ENCODE measurements around the gene TMEM108. TPM values are rescaled to one million over a fixed set of nuclear protein-coding genes. Genes with fewer than 3 reads are reported as not detected.

Gene TMEM108
- total RNA-seq, 2 donors from 2014 or later: 1.6 TPM; not detected in 1

DNA sequence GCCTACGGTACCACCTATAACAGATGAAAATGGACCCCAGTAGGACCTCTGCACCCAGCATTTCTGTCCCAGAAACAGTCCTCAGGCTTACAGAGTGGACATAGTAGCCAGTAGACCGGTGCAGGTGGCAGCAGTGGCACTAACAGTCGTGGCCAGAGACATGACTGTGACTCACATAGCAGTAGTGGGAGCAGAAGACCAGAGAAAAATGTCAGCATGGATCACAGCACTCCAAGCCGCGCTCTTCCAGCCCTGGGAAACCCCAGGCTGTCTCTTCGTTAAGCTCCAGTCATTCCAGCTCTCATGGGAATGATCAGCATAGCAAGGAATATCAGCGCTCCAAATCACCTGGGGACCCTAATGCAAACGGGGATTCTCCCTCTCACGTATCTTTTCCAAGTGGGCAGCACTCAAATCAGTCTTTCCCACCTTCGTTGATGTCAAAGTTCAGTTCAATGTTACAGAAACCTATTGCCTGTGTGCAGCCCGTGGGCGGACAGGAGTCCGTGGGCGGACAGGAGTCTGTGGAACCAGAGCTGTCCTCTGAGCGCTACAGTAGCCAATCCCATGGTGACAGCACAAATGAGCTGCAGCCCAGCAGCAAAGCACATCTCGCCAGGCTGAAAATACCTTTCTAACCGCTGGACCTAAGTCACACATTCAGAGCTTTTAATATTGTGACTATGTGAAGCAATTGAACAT lies 372.2 kb downstream of the TMEM108 start:
- no peak for DNase-seq
- H3K4me1 ChIP-seq: peaks cover 7% of the 10 kb centered on the region
- 58 to 73% methylated on average over 17 of the region's 17 CpGs for WGBS, 2 donors
- no peaks in the 10 kb centered on the region for H3K9me3 ChIP-seq
- H3K27ac ChIP-seq: no peak overlapping the region
- no peak for TF ChIP-seq POLR2A (IDR thresholded peaks at IDR 0.05)
- TF ChIP-seq, protein P1, sequence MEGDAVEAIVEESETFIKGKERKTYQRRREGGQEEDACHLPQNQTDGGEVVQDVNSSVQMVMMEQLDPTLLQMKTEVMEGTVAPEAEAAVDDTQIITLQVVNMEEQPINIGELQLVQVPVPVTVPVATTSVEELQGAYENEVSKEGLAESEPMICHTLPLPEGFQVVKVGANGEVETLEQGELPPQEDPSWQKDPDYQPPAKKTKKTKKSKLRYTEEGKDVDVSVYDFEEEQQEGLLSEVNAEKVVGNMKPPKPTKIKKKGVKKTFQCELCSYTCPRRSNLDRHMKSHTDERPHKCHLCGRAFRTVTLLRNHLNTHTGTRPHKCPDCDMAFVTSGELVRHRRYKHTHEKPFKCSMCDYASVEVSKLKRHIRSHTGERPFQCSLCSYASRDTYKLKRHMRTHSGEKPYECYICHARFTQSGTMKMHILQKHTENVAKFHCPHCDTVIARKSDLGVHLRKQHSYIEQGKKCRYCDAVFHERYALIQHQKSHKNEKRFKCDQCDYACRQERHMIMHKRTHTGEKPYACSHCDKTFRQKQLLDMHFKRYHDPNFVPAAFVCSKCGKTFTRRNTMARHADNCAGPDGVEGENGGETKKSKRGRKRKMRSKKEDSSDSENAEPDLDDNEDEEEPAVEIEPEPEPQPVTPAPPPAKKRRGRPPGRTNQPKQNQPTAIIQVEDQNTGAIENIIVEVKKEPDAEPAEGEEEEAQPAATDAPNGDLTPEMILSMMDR (IDR thresholded peaks at IDR 0.05): no peak
- no peak for ATAC-seq
- no peak overlapping the region for H3K4me3 ChIP-seq
- H3K27me3 ChIP-seq: no peaks in the 10 kb centered on the region
- intact Hi-C loops (cut with DNase I): loop anchor here (10.0 kb wide), 1 partner anchor 676 kb away; no protein-coding TSS in a partner anchor
- H3K36me3 ChIP-seq (replicated peaks in 1 of 2; ENCODE audit: insufficient read depth in 1 of 2, low read depth in 2 of 2): no peaks in the 10 kb centered on the region

DNA sequence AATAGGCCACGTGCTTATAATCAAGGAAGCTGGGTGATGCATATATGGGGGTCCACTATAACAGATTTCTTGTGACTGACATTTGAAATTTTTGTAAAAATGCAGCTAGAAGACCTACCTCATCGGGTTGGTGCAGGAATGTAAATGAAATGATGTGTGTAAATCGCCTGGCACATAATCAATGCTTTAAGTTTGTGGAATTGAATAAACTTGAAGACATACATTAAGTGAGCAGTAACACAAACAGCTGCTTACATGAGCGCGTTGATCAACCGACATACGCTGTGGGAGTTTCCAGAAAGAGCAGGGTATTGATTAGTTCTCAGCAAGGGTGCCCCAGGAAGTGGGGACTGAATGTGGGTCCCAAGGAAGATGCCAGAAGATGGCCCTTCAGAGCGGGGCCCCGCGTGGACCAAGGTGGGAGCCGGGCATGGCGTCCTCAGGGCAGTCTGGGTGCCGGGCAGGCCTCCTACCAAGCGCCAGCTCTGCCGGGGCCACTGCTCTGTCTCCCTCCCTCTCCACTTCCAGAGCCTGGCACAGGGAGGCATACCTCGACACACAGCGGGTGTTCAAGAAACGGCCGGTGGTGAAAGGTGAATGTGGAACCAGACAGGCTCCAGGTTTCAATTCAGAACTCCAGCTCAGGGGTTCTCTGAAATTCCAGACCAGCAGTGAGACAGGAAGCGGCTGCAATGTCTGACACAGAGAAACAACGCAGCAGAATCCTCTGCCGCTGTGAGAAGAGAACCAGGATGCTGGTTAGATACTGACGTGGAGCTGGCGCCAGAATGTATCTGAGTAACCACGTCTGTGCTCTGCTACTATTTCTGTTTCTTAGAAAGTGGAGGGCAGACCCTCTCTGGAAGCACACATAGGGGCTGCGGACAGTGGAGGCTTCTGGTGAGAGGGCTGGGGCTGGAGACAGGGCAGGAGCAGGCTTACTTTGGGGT lies 374.3 kb downstream of the TMEM108 start:
- 60 to 72% methylated on average over 24 to 26 of the region's 26 CpGs for WGBS, 2 donors
- DNase-seq (peak in 1 of 4 donors; percentile 26), ATAC-seq (peak; percentile 33)
- no peaks in the 10 kb centered on the region for H3K36me3 ChIP-seq (replicated peaks in 1 of 2; ENCODE audit: insufficient read depth in 1 of 2, low read depth in 2 of 2)
- H3K4me3 ChIP-seq: no peak overlapping the region
- TF ChIP-seq POLR2A (IDR thresholded peaks at IDR 0.05): no peak
- TF ChIP-seq, protein P1 (IDR thresholded peaks at IDR 0.05): no peak
- no peak overlapping the region for H3K27ac ChIP-seq
- no peaks in the 10 kb centered on the region for H3K9me3 ChIP-seq
- intact Hi-C loops (cut with DNase I): loop anchor here (10.0 kb wide), 1 partner anchor 678 kb away; no protein-coding TSS in a partner anchor
- peaks cover 7% of the 10 kb centered on the region for H3K4me1 ChIP-seq
- H3K27me3 ChIP-seq: no peaks in the 10 kb centered on the region

DNA sequence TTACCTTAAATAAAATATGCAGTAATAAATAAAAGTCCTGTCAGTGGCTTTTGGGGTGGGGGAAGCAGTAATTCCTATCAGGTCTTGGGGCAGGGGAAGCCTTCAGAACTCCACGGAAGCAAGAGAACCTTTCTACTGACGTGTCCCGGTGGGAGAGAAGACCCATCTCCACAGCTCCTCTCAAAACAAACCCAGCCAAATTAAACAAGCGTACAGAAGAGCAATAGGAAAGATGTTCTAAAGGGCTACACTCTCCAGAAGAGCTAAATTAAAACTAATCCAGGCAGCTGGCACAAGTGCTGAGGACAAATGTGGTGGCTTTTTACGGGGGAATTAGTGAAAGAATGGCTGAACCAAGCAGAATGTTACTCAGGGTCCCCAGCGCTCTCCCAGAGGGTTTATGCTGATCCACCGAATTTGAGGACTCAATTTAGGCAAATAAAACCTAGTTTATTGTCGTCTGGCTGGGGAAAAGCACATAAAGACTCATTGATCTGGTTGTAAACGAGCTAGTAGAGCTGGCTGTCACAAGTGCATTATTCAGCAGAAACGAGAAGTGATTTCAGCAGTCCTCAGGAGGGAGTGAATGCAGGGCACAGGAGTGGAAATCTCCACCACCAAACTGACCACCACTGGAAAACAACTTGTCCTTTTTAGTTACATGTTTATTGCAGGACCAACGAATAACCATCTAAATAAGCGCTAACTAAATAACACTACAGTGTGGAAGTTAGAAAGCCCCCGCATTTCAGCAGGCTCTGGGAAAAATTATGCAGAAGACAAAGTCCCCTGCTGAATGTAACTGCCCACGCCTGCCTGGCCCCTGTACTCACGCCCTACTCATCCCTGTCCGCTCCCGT lies 375.2 kb downstream of the TMEM108 start:
- intact Hi-C loops (cut with DNase I): loop anchor here (10.0 kb wide), 1 partner anchor 679 kb away; no protein-coding TSS in a partner anchor
- Histone ChIP-seq H3K4me1 (peaks cover 7% of the 10 kb centered on the region), H3K27ac (peak overlapping the region in 1 of 4 donors; percentile 36), H3K27me3 (no peaks in the 10 kb centered on the region), H3K36me3 (replicated peaks in 1 of 2; ENCODE audit: insufficient read depth in 1 of 2, low read depth in 2 of 2) (no peaks in the 10 kb centered on the region), H3K9me3 (no peaks in the 10 kb centered on the region), H3K4me3 (no peak overlapping the region)
- DNase-seq (peak in 2 of 4 donors; percentile 22), ATAC-seq (peak; percentile 65)
- 28 to 29% methylated on average over 17 of the region's 17 CpGs for WGBS, 2 donors
- no peak for TF ChIP-seq POLR2A (IDR thresholded peaks at IDR 0.05)
- TF ChIP-seq, protein P1 (IDR thresholded peaks at IDR 0.05): no peak

DNA sequence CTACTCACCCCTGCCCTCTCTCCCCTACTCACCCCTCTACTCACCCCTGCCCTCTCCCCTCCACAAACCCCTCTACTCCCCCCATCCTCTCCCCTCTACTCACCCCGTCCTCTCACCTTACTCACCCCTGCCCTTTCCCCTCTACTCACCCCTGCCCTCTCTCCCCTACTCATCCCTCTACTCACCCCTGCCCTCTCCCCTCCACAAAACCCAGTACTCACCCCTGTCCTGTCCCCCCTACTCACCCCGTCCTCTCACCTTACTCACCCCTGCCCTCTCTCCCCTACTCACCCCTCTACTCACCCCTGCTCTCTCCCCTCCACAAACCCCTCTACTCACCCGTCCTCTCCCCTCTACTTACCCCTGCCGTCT lies 375.8 kb downstream of the TMEM108 start:
- intact Hi-C loops (cut with DNase I): loop anchor here (10.0 kb wide), 1 partner anchor 679 kb away; no protein-coding TSS in a partner anchor
- Histone ChIP-seq H3K4me1 (peaks cover 7% of the 10 kb centered on the region), H3K9me3 (no peaks in the 10 kb centered on the region), H3K27ac (no peak overlapping the region), H3K4me3 (no peak overlapping the region), H3K36me3 (replicated peaks in 1 of 2; ENCODE audit: insufficient read depth in 1 of 2, low read depth in 2 of 2) (no peaks in the 10 kb centered on the region), H3K27me3 (no peaks in the 10 kb centered on the region)
- 59 to 71% methylated on average over 1 to 4 of the region's 4 CpGs for WGBS, 2 donors
- ATAC-seq (no peak), DNase-seq (no peak)
- TF ChIP-seq, protein P1 (IDR thresholded peaks at IDR 0.05): no peak
- no peak for TF ChIP-seq POLR2A (IDR thresholded peaks at IDR 0.05)

All from body of pancreas (tissue), 4 donors.